Measurements from ENCODE around the gene PHLDA1. TPM values are rescaled to one million over a fixed set of nuclear protein-coding genes. Genes with fewer than 3 reads are reported as not detected.

The PHLDA1 gene
- total RNA-seq, 1 donor from 2014 or later = 23.6 TPM

DNA sequence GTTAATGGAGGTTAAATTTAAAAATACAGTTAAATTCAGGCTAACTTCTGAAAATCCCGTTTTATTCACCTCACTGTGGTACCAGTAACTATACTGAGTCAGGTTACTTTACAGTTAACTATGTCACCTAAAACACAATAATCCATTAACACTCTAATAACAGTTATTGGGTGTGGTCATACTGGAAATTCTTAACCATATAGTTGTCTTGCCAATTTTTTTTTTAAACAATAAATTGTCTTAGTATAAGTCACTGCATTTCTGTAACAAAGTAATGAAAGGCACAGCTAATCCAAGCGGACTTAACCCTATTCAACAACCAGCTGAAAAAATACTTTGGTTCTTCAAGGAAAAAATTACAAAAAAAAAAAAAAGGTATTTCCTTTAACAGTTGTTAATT is 16.2 kb upstream of the PHLDA1 start:
- Mint-ChIP-seq H3K9me3 (no peaks in the 10 kb centered on the region), H3K4me3 (no peak overlapping the region), H3K27ac (no peak overlapping the region), H3K4me1 (no peaks in the 10 kb centered on the region), H3K27me3 (ENCODE audit: low read depth) (no peaks in the 10 kb centered on the region), H3K36me3 (peaks cover 24% of the 10 kb centered on the region)
- no peak for DNase-seq (ENCODE audit: low spot score in 2 of 2, unreplicated experiment in 2 of 2)
- TF ChIP-seq, protein P1, sequence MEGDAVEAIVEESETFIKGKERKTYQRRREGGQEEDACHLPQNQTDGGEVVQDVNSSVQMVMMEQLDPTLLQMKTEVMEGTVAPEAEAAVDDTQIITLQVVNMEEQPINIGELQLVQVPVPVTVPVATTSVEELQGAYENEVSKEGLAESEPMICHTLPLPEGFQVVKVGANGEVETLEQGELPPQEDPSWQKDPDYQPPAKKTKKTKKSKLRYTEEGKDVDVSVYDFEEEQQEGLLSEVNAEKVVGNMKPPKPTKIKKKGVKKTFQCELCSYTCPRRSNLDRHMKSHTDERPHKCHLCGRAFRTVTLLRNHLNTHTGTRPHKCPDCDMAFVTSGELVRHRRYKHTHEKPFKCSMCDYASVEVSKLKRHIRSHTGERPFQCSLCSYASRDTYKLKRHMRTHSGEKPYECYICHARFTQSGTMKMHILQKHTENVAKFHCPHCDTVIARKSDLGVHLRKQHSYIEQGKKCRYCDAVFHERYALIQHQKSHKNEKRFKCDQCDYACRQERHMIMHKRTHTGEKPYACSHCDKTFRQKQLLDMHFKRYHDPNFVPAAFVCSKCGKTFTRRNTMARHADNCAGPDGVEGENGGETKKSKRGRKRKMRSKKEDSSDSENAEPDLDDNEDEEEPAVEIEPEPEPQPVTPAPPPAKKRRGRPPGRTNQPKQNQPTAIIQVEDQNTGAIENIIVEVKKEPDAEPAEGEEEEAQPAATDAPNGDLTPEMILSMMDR (IDR thresholded peaks at IDR 0.05; ENCODE audit: unreplicated experiment) = no peak

DNA sequence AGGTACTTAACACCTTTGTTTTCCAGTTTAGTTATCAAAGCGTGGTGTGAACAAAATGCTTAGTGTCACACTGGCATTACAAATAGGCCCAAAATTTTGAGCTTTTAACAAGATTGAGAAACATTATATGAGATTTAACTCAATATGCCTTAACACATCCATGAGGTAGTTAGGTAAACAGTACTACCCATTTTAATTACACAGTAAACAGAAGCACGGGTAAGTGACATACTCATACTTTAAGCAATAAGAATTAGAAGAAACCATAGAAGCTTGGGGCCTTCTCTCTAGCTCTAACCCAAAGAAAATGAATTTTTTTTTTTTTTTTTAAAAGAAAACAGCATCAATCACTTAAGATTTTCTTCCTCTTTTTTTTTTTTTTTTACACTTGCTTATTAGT is 15.5 kb upstream of the PHLDA1 start:
- Mint-ChIP-seq H3K4me3 (no peak overlapping the region), H3K27ac (no peak overlapping the region), H3K9me3 (no peaks in the 10 kb centered on the region), H3K4me1 (no peaks in the 10 kb centered on the region), H3K27me3 (ENCODE audit: low read depth) (no peaks in the 10 kb centered on the region), H3K36me3 (peaks cover 19% of the 10 kb centered on the region)
- DNase-seq (ENCODE audit: low spot score in 2 of 2, unreplicated experiment in 2 of 2) = no peak
- TF ChIP-seq, protein P1 (IDR thresholded peaks at IDR 0.05; ENCODE audit: unreplicated experiment) = no peak

DNA sequence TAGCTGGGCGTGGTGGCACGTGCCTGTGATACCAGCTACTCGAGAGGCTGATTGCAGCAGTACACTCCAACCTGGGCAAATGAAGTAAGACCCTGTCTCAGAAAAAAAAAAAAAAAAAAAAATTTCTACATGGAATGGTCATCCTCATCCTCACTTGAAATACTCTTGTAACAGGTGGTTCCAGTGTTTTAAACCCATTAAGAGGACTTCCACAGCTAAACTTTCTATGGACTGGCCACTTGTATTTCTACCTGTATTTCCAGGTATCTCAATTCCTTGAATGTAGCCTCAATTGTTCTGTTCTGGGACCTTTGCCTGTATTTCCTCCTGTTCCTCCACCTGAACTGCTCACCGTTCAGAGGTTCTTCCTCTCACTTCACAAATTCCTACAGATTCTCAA is 11.8 kb upstream of the PHLDA1 start:
- Mint-ChIP-seq H3K4me3 (no peak overlapping the region), H3K9me3 (no peaks in the 10 kb centered on the region), H3K27ac (peak overlapping the region; percentile 13), H3K4me1 (no peaks in the 10 kb centered on the region), H3K27me3 (ENCODE audit: low read depth) (no peaks in the 10 kb centered on the region), H3K36me3 (peaks cover 7% of the 10 kb centered on the region)
- DNase-seq (ENCODE audit: low spot score in 2 of 2, unreplicated experiment in 2 of 2) = no peak
- TF ChIP-seq, protein P1 (IDR thresholded peaks at IDR 0.05; ENCODE audit: unreplicated experiment) = no peak

DNA sequence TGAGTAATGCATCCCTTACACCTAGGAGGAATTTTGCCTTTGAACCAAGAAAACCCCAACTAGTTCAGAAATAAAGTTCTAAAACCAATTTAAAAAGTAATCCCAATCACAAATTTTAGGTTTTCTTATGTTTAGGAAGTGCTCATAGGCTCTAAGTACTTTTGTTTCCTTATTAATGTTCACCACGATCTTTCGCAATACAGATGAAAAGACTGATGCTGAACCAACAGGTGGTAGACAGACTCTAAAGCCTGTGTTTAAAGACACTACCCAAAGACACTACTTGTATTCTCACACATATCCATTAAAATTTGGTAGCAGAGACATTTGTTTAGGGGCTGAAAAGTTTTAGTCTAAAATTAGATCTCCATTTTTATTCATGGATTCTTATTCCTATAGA is 10.6 kb upstream of the PHLDA1 start:
- TF ChIP-seq, protein P1 (IDR thresholded peaks at IDR 0.05; ENCODE audit: unreplicated experiment) = no peak
- Mint-ChIP-seq H3K9me3 (no peaks in the 10 kb centered on the region), H3K27me3 (ENCODE audit: low read depth) (no peaks in the 10 kb centered on the region), H3K36me3 (peaks cover 7% of the 10 kb centered on the region), H3K4me3 (no peak overlapping the region), H3K4me1 (peaks cover 8% of the 10 kb centered on the region), H3K27ac (no peak overlapping the region)
- DNase-seq (ENCODE audit: low spot score in 2 of 2, unreplicated experiment in 2 of 2) = no peak

DNA sequence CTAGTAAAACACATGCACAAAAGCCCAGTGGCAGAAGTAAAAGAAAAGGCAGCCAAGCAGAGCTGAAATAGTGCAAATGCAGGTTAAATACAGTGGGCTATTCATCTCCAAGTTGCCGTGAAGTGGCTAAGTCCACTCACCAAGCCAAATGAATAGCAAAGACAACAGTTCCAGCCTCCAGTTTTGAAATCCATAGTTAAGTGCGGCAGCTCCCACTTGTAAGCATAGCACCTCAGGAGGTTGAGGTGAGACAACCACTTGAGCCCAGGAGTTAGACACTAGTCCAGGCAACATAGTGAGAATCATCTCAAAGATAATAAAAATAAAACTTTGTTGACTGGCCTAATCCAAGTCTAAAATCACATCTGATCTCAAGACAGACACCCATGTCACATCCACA is 9.8 kb upstream of the PHLDA1 start:
- Mint-ChIP-seq H3K36me3 (peaks cover 7% of the 10 kb centered on the region), H3K4me3 (no peak overlapping the region), H3K4me1 (peaks cover 9% of the 10 kb centered on the region), H3K27ac (no peak overlapping the region), H3K9me3 (no peaks in the 10 kb centered on the region), H3K27me3 (ENCODE audit: low read depth) (no peaks in the 10 kb centered on the region)
- DNase-seq (ENCODE audit: low spot score in 2 of 2, unreplicated experiment in 2 of 2) = no peak
- TF ChIP-seq, protein P1 (IDR thresholded peaks at IDR 0.05; ENCODE audit: unreplicated experiment) = no peak

DNA sequence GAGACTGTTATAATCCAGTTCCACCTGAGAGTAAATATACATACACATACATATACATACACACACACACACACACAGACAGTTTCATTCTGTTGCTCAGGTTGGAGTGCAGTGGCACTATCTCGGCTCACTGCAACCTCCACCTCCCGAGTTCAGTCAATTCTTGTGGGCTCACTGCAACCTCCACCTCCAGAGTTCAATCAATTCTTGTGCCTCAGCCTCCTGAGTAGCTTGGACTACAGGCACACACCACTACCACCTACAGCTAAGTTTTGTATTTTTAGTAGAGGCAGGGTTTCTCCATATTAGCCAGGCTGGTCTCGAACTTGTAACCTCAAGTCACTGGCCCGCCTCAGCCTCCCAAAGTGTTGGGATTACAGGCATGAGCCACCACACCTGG is 8.9 kb upstream of the PHLDA1 start:
- H3K9me3 Mint-ChIP-seq = no peaks in the 10 kb centered on the region
- H3K4me1 Mint-ChIP-seq = peaks cover 13% of the 10 kb centered on the region
- no peak for DNase-seq (ENCODE audit: low spot score in 2 of 2, unreplicated experiment in 2 of 2)
- no peak overlapping the region for H3K4me3 Mint-ChIP-seq
- H3K36me3 Mint-ChIP-seq = peaks cover 7% of the 10 kb centered on the region
- no peak overlapping the region for H3K27ac Mint-ChIP-seq
- no peaks in the 10 kb centered on the region for H3K27me3 Mint-ChIP-seq (ENCODE audit: low read depth)
- TF ChIP-seq, protein P1 (IDR thresholded peaks at IDR 0.05; ENCODE audit: unreplicated experiment) = no peak

Data from mesothelial cell of epicardium (in vitro differentiated cells).